Activated T-helper 17 cell treated with anti-CD3 and anti-CD28 coated beads, Interleukin-2, amount 50 U/mL, for 72 hours (primary cell): ENCODE measurements around the gene CAMK1D. TPM values are rescaled to one million over a fixed set of nuclear protein-coding genes. Genes with fewer than 3 reads are reported as not detected.

Experiments used
- ATAC-seq: fragments of 150-1000 bp; cut with Tn5 transposase; replicated peaks from 2 replicates; pipeline ENCODE4 v1.10.0; 2021; ENCODE audit warnings: mild to moderate bottlenecking, moderate library complexity
- H3K27ac Mint-ChIP-seq: one replicate; pipeline ENCODE4 v1.8.0; 2022; ENCODE audit warnings: mixed read lengths
- H3K27me3 Mint-ChIP-seq: one replicate; pipeline ENCODE4 v1.8.0; 2022; ENCODE audit warnings: mixed read lengths
- H3K36me3 Mint-ChIP-seq: one replicate; pipeline ENCODE4 v1.8.0; 2022; ENCODE audit warnings: low read depth, mild to moderate bottlenecking, mixed read lengths
- H3K4me1 Mint-ChIP-seq: one replicate; pipeline ENCODE4 v1.8.0; 2022; ENCODE audit warnings: mixed read lengths
- H3K4me3 Mint-ChIP-seq: one replicate; pipeline ENCODE4 v1.8.0; 2022; ENCODE audit warnings: mild to moderate bottlenecking, mixed read lengths
- H3K9me3 Mint-ChIP-seq: one replicate; pipeline ENCODE4 v1.8.0; 2022; ENCODE audit warnings: mixed read lengths
- total RNA-seq, 2 donors: library from RNA; stranded (reverse); gene quantifications; one replicate each; pipeline ENCODE4 v1.2.3, GENCODE V29; 2022

The CAMK1D gene
- total RNA-seq, 2 donors from 2014 or later: 10.9 to 20.7 TPM

GRCh38 chr10:12829831-12830390 lies 480.6 kb downstream of the CAMK1D start:
- H3K27ac Mint-ChIP-seq: no peak overlapping the region
- no peak for ATAC-seq

GRCh38 chr10:12832096-12832495 lies 482.7 kb downstream of the CAMK1D start:
- H3K27ac Mint-ChIP-seq: no peak overlapping the region
- peaks cover 30% of the 10 kb centered on the region for H3K36me3 Mint-ChIP-seq
- no peak overlapping the region for H3K4me3 Mint-ChIP-seq
- H3K4me1 Mint-ChIP-seq: no peaks in the 10 kb centered on the region
- no peaks in the 10 kb centered on the region for H3K9me3 Mint-ChIP-seq
- no peaks in the 10 kb centered on the region for H3K27me3 Mint-ChIP-seq
- ATAC-seq: no peak

More at GRCh38 chr10:12829831-12830390, 480.6 kb downstream of the CAMK1D start:
- Mint-ChIP-seq H3K9me3 (no peaks in the 10 kb centered on the region), H3K27me3 (no peaks in the 10 kb centered on the region), H3K36me3 (peaks cover 42% of the 10 kb centered on the region), H3K4me1 (no peaks in the 10 kb centered on the region), H3K4me3 (no peak overlapping the region)

GRCh38 chr10:12833451-12833850 lies 484.1 kb downstream of the CAMK1D start:
- H3K36me3 Mint-ChIP-seq: peaks cover 18% of the 10 kb centered on the region
- no peak overlapping the region for H3K27ac Mint-ChIP-seq
- no peak for ATAC-seq
- H3K27me3 Mint-ChIP-seq: no peaks in the 10 kb centered on the region
- no peaks in the 10 kb centered on the region for H3K4me1 Mint-ChIP-seq
- no peaks in the 10 kb centered on the region for H3K9me3 Mint-ChIP-seq
- H3K4me3 Mint-ChIP-seq: no peak overlapping the region

- no peak for ATAC-seq
- Mint-ChIP-seq H3K27ac (no peak overlapping the region), H3K36me3 (peaks cover 11% of the 10 kb centered on the region), H3K4me3 (no peak overlapping the region), H3K4me1 (no peaks in the 10 kb centered on the region), H3K27me3 (no peaks in the 10 kb centered on the region), H3K9me3 (no peaks in the 10 kb centered on the region)
These were observed 484.8 kb downstream of the CAMK1D start for GRCh38 chr10:12834116-12834665.

GRCh38 chr10:12834721-12835120 lies 485.4 kb downstream of the CAMK1D start:
- H3K36me3 Mint-ChIP-seq: peaks cover 6% of the 10 kb centered on the region
- no peaks in the 10 kb centered on the region for H3K9me3 Mint-ChIP-seq
- no peaks in the 10 kb centered on the region for H3K4me1 Mint-ChIP-seq
- H3K27ac Mint-ChIP-seq: no peak overlapping the region
- no peak overlapping the region for H3K4me3 Mint-ChIP-seq
- H3K27me3 Mint-ChIP-seq: no peaks in the 10 kb centered on the region
- ATAC-seq: no peak

GRCh38 chr10:12835709-12836108 lies 486.4 kb downstream of the CAMK1D start:
- H3K9me3 Mint-ChIP-seq: no peaks in the 10 kb centered on the region
- H3K4me1 Mint-ChIP-seq: no peaks in the 10 kb centered on the region
- H3K27ac Mint-ChIP-seq: no peak overlapping the region
- ATAC-seq: no peak
- no peaks in the 10 kb centered on the region for H3K27me3 Mint-ChIP-seq
- no peak overlapping the region for H3K4me3 Mint-ChIP-seq
- H3K36me3 Mint-ChIP-seq: no peaks in the 10 kb centered on the region

GRCh38 chr10:12838366-12838765 lies 489.0 kb downstream of the CAMK1D start:
- Mint-ChIP-seq H3K27ac (no peak overlapping the region), H3K4me1 (no peaks in the 10 kb centered on the region), H3K4me3 (no peak overlapping the region), H3K9me3 (no peaks in the 10 kb centered on the region), H3K27me3 (no peaks in the 10 kb centered on the region), H3K36me3 (no peaks in the 10 kb centered on the region)
- ATAC-seq: no peak

GRCh38 chr10:12838995-12839927 lies 489.9 kb downstream of the CAMK1D start:
- H3K9me3 Mint-ChIP-seq: no peaks in the 10 kb centered on the region
- H3K4me1 Mint-ChIP-seq: no peaks in the 10 kb centered on the region
- H3K27ac Mint-ChIP-seq: no peak overlapping the region
- ATAC-seq: no peak
- no peaks in the 10 kb centered on the region for H3K27me3 Mint-ChIP-seq
- no peak overlapping the region for H3K4me3 Mint-ChIP-seq
- no peaks in the 10 kb centered on the region for H3K36me3 Mint-ChIP-seq

- no peaks in the 10 kb centered on the region for H3K4me1 Mint-ChIP-seq
- peaks cover 3% of the 10 kb centered on the region for H3K27me3 Mint-ChIP-seq
- H3K4me3 Mint-ChIP-seq: no peak overlapping the region
- no peak for ATAC-seq
- no peak overlapping the region for H3K27ac Mint-ChIP-seq
- no peaks in the 10 kb centered on the region for H3K9me3 Mint-ChIP-seq
- no peaks in the 10 kb centered on the region for H3K36me3 Mint-ChIP-seq
These were observed 490.7 kb downstream of the CAMK1D start for GRCh38 chr10:12839941-12840611.

- Mint-ChIP-seq H3K9me3 (no peaks in the 10 kb centered on the region), H3K27me3 (peaks cover 6% of the 10 kb centered on the region), H3K36me3 (no peaks in the 10 kb centered on the region), H3K4me3 (no peak overlapping the region), H3K27ac (no peak overlapping the region), H3K4me1 (no peaks in the 10 kb centered on the region)
- ATAC-seq: no peak
These were observed 492.1 kb downstream of the CAMK1D start for GRCh38 chr10:12841426-12841825.

GRCh38 chr10:12841826-12842225 lies 492.5 kb downstream of the CAMK1D start:
- Mint-ChIP-seq H3K4me3 (no peak overlapping the region), H3K9me3 (no peaks in the 10 kb centered on the region), H3K36me3 (no peaks in the 10 kb centered on the region), H3K27ac (no peak overlapping the region), H3K27me3 (peaks cover 6% of the 10 kb centered on the region), H3K4me1 (no peaks in the 10 kb centered on the region)
- ATAC-seq: no peak

GRCh38 chr10:12842310-12842709 lies 493.0 kb downstream of the CAMK1D start:
- no peak for ATAC-seq
- Mint-ChIP-seq H3K36me3 (no peaks in the 10 kb centered on the region), H3K4me1 (no peaks in the 10 kb centered on the region), H3K27me3 (peaks cover 6% of the 10 kb centered on the region), H3K4me3 (no peak overlapping the region), H3K27ac (no peak overlapping the region), H3K9me3 (no peaks in the 10 kb centered on the region)

GRCh38 chr10:12843296-12843945 lies 494.1 kb downstream of the CAMK1D start:
- no peaks in the 10 kb centered on the region for H3K36me3 Mint-ChIP-seq
- H3K9me3 Mint-ChIP-seq: no peaks in the 10 kb centered on the region
- no peaks in the 10 kb centered on the region for H3K4me1 Mint-ChIP-seq
- H3K4me3 Mint-ChIP-seq: no peak overlapping the region
- no peak for ATAC-seq
- no peak overlapping the region for H3K27ac Mint-ChIP-seq
- peaks cover 6% of the 10 kb centered on the region for H3K27me3 Mint-ChIP-seq

GRCh38 chr10:12844811-12845483 lies 495.6 kb downstream of the CAMK1D start:
- no peak for ATAC-seq
- Mint-ChIP-seq H3K4me1 (no peaks in the 10 kb centered on the region), H3K27ac (no peak overlapping the region), H3K36me3 (no peaks in the 10 kb centered on the region), H3K4me3 (no peak overlapping the region), H3K27me3 (peaks cover 15% of the 10 kb centered on the region), H3K9me3 (no peaks in the 10 kb centered on the region)
